GM19397 (cell line): ENCODE results near the gene ZNF692.
"Not testable (repeated sequence)": the region's sequence is repeated elsewhere in the genome, so short reads cannot be mapped to it uniquely, and the experiment has no call there.

Source experiments
- ATAC-seq: cut with Tn5 transposase; IDR thresholded peaks from one replicate; pipeline ENCODE4 v1.9.1; 2021; ENCODE audit warnings: mild to moderate bottlenecking, moderate library complexity; ENCODE audit not compliant: unreplicated experiment

ZNF692 gene

DNA sequence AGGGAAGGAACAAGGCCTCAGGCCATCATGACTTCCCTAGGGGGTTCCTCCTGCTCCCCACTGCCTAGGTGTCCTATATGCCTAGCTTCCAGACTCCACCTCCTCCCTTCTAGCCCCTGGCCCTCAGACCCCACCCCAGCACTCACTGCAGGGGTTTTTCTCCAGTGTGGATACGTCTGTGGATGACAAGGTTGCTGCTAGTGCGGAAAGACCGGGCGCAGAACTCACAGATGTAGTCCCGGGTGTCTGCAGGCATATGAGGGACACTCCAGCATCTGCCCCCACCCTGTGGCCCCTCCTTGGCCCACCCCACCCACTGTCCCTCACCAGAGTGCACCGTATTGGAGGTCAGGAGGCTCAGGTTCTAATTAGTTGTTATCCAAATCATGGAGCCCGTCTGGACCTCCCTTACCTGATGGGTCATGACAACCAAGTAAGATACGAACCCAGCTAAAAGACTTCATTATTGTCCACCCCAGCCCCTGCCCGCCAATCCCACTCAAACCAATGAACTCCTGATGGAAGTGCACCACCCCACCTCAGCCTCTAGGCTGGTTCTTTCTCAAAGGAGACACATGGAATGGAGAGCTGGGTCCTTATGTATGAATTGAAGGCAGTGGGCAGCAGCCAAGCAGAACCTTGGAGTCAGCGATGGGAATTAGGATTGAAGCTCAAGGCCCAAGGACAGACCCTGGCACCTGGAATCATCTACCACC is 8.2 kb downstream of the ZNF692 start:
- ATAC-seq, result no peak

DNA sequence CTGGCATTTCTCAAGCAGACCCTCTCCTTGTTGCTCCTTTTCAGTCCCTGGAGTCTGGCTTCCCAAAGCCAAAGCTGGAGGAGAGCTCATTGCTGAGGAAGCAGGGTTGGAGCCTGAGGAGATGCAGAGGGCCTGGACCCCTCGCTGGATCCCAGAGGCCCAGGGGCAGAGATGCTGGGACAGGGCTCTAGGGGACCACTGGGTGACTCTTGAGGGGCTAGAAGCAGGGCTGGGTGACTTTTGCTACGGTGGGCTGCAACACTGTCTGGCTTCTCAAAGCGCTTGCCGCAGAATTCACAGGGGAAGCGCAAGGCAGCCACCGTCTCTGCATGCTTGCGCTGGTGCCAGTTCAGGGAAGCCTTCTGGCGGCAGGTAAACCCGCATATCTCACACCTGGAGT is 8.8 kb downstream of the ZNF692 start:
- ATAC-seq, result no peak

DNA sequence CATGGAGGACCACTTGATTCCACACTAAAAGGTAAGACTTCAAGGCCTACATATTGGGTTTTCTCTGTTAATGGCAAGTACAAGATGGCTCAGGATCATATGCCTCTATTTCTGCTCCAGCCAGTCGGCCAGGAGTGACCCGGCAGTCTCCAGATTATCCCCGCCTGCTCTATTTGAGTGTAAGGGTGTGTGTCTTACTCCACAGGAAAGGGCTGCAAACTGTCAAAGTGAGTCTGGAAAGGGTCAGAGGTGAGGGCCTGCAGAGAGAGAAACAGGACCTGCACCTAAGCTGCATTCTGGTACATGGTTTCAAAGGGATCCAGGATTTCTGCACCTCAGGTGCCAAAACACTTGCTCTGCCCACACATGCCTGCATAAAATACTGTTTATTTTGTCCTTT is 9.2 kb downstream of the ZNF692 start:
- no peak for ATAC-seq

DNA sequence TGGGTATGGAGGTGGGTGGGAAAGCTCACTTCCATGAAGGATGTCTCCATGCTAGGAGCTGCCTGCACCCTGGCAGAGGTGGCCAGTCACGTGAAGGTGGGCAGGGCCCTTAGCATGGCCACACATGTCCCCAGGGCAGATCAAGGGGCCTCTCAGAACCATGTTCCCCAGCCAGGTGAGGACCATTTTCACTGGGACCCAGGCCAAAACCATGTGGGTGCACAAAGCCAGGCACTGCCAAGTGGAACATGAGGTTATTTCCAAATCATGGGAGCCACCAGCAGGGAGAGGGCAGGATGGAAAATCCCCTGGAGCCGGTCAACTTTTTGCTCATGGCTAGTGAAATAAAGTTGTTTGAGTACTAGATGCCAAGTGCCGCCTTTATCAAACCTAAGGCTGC is 9.7 kb downstream of the ZNF692 start:
- ATAC-seq, result no peak

DNA sequence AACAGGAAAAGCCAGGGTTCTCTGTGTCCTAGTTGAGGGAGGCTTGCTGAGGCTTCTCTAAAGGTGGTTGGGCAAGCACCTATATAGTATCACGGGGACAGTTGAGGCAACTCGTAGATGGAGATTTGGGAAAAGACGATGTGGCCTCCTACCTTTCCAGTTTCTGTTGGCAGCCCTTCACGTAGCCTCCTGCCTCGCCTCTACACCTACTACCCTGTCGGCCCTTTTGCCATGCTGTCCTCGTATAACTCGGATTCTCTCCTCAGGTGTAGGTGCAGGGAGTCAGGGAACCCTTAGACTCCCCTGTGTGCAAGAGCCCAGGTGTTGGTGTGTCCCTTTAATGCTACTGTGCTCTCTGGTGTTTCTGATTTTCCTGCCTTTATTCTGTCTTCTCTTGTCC is 10.3 kb downstream of the ZNF692 start:
- ATAC-seq, result no peak

DNA sequence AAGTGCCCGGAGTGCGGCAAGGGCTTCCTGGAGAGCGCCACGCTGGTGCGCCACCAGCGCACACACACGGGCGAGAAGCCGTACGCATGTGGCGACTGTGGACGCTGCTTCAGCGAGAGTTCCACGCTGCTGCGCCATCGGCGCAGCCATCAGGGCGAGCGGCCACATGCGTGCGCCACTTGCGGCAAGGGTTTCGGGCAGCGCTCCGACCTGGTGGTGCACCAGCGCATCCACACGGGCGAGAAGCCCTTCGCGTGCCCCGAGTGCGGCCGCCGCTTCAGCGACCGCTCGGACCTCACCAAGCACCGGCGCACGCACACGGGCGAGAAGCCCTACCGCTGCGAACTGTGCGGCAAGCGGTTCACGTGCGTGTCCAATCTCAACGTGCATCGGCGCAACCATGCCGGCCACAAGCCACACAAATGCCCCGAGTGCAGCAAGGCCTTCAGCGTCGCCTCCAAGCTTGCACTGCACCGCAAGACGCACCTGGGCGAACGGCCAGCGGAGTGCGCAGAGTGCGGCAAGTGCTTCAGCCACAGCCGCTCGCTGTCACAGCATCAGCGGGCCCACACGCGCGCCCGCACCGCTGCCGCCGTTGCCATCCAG is 10.8 kb downstream of the ZNF692 start:
- ATAC-seq, result no peak

DNA sequence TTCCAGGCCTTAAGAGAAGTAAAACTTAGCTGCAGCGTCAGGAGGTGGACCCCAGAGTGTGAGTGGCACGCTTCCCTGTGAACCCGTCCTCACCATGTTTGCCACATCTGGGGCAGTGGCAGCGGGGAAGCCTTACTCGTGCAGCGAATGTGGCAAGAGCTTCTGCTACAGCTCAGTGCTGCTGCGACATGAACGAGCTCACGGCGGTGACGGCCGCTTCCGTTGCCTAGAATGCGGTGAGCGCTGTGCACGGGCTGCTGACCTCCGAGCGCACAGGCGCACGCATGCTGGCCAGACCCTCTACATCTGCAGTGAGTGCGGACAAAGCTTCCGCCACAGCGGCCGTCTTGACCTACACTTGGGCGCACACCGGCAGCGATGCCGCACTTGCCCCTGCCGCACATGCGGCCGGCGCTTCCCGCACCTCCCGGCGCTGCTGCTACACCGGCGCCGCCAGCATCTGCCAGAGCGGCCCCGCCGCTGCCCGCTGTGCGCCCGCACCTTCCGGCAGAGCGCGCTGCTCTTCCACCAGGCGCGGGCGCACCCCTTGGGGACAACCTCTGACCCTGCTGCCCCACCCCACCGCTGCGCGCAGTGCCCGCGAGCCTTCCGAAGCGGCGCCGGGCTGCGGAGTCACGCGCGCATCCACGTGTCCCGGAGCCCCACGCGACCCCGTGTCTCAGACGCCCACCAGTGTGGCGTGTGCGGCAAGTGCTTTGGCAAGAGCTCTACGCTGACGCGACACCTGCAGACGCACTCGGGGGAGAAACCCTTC is 11.5 kb downstream of the ZNF692 start:
- no peak for ATAC-seq

DNA sequence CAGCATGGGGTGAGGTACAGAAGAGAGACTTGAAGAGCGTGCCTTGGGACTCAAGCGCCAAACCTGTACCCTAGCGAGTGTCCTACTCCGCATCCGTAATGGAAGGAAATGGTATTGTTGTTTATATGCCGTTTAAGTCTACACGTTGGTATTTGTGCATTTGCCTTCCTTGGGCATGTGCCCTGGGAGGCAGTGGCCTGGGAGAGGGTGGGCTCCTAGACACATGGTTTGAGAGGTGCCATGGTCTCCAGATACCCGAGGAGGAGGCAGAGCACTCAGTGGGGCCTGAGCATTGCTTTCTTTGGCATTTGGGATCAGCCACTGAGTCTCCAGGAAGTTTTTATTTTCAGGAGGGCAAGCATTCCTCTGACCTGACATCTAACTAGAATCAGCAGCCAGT is 14.4 kb downstream of the ZNF692 start:
- no peak for ATAC-seq

DNA sequence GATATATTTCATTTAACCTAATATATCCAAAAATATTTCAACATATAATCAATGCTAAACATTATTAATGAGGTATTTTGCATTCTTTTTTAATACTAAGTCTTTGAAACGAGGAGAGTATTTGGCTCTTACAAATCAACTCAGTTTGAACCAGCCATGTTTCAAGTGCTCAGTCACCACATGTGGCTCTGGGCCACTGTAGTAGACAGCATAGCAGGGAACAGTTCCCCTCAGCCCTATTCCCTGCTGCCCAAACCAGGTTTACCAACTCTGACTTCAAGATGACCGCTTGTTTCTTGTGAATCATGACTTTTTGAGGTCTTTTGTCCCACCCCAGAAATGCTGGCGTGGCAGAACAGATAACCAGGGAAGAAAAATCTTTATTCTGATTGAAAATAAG is 15.2 kb downstream of the ZNF692 start:
- no peak for ATAC-seq

DNA sequence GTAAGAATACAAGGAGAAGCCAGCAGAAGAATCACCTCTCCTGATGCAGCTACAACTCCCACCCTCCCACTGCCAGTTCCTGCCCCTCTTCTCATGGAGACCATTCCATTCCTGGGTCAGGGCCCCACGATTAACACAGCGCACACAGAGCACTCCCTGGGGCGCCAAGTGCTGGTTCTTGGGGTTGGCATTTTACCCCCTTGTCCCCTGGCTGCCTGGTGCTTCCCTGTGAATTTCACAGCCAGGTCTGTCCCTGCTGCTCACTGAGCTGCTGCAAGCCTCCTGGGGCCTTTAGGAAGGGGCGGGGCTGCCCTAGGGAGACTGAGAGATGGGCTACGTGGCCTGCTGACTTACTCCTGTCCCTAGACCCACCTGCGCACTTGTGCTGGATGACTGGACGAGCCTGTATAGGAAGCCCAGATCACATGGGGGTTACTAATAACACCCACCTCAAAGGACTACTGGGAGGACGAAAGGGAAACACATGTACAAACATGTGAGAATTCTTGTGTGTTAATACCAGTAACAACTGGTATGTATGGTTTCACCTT is 16.0 kb downstream of the ZNF692 start:
- no peak for ATAC-seq

DNA sequence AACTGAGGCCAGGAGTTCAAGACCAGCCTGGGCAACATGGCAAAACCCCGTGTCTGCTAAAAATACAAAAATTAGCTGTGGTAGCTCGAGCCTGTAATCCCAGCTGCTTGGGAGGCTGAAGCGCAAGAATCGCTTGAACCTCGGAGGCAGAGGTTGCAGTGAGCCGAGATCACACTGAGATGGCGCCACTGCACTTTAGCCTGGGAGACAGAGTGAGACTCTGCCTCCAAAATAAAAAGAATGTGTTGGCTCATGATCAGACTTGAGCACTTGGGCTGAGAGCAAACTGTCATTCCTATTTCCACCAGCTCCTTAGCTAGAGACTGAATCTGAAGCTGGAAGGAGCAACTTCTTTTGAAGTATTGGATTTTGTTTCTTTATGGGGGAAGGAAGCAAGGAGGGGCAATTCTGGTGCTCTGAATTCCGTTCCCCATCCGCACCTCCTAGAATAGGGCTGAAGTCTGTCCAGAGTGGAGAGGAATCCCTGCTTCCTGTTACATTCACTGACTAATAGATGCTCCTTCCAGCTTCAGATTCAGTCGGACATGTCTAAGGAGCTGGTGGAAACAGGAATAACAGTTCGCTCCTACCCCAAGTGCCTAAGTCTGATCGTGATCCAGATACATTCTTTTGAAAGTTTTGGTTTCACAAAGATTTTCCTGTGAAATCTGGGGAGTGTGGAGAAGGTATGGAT is 17.0 kb downstream of the ZNF692 start:
- no peak for ATAC-seq

DNA sequence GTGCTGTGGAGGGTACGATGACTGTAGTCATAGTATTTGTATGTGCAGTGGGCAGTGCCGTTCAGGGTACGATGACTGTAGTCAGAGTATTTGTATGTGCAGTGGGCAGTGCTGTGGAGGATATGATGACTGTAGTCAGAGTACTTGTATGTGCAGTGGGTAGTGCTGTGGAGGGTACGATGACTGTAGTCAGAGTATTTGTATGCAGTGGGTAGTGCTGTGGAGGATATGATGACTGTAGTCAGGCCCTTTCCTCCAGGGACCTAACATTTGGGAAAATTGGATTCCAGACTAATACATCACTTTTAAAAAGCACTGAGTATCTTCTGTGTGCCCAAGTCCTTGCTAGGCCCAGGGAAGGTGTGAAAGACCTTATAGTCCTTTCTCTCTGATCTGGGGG is 17.9 kb downstream of the ZNF692 start:
- ATAC-seq, result no peak

DNA sequence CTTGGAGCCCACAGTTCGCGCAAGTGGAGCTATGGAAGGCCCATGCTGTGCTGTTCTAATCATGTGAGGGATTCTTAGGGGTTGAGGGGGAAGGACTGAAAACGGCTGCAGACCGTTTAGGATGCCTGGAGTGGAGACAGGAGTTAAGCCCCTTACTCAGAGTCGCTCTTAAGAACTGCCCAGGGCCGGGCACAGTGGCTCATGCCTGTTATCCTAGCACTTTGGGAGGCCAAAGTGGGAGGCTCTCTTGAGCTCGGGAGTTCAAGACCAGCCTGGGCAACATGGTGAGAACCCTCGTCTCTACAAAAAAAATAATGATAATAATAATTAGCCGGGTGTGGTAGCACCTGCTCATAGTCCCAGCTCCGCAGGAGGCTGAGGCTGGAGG is 19.7 kb downstream of the ZNF692 start:
- ATAC-seq, result no peak

DNA sequence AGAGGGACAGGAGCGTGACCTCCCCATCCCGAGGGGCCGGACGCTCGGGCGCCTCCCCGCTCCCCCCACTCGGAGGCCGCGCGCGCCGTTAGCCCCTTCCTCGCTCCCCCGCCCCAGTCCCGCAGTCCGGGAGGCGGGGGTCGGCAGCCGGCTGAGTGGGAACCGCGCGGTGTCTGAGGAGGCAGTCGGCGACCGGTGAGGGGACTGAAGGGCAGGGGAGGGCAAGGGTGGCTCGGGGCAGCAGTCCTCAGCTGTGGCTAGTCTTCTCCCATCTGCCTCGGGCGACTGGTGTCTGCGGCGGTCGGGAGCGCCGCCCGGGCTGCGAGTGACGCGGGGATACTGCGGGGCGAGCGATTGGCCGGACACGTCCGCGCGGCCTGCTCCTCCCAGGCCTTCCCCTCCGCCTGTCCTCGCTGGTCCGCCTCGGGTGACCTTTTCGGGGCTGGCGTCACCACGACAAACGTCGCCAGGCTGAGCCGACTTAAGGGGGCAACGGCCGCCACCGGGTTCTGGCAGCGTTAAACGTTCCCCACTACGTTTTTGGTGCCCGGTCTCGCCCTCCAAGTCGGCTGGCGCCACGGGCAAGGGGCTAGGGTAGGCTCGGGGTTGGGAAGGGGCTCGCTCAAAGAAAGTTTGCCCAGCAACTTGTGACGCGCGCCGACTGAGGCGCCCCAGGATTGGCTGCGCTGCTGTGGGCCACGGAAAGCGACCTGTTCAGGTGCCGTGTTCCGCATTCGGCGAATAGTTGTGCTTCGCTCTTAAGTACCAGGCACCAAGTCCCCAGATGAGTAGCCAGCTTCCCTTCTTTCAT is 20.3 kb downstream of the ZNF692 start:
- ATAC-seq, result peak; percentile 64

DNA sequence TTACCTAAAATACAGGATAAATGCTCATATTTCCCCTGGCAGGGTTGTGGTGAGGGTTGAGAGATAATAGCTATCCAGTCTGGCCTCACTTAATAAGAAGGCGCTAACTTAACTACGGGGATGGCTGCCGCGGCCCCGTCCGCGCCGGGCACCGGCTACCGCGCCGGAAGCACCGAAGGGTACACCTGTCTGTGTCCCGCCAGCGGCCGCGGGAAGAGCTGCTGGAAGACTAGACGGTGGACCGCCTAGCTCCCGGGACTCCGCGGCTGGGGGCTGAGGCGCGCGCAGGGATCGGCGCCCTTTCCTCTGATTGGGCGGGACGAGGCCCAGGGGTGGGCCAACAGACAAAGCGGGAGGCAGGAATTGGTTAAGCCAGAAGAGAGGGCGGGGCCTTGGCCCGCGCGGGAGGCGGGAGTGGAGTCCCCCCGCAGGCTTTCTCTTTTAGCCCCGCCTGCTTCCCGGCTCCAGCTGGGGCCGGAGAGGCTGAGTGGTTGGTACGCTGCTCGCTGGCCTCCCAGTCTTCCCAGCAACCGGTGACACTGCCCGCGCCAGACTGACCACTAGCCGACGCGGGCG is 21.0 kb downstream of the ZNF692 start, which contains the start of gene ZNF672:
ZNF672 (plus strand) TSS at position 444 of the 576 bp plus-strand sequence. CDS start 9,051 bp downstream, outside the sequence.
- peak; percentile 78 for ATAC-seq

DNA sequence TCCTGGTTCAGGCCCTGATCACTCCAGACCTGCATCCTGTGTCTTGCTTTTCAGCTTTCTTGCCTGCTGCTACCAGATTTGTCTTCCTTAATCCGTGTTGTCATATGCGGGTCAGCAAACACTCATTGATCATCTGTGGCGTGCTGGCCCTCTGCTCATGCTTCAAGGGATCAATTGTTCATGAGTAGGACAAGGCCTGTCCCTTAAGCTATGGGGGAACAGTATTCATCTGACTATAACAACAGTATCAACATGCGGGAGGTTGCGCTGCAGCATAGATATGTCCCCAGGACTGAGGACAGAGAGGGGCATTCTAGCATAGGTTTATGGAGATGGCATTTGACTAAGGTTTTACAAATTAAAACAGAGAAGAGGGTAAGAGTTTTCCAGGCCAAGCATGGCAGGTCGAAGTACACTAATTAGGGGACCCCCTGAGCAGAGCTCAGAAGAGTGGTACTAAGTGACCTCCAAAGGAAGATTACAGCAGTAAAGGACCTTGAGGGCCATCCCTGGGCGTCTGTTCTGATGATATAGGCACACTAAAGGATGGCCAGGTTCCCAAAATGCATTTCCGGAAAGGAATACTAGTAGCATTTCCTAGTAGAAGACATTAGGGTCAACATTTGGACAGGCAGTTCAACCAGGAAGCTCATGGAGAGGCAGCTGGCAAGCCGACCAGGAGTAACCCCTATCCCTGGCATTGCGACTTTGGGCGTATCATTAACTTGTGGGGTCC is 21.7 kb downstream of the ZNF692 start:
- no peak for ATAC-seq

DNA sequence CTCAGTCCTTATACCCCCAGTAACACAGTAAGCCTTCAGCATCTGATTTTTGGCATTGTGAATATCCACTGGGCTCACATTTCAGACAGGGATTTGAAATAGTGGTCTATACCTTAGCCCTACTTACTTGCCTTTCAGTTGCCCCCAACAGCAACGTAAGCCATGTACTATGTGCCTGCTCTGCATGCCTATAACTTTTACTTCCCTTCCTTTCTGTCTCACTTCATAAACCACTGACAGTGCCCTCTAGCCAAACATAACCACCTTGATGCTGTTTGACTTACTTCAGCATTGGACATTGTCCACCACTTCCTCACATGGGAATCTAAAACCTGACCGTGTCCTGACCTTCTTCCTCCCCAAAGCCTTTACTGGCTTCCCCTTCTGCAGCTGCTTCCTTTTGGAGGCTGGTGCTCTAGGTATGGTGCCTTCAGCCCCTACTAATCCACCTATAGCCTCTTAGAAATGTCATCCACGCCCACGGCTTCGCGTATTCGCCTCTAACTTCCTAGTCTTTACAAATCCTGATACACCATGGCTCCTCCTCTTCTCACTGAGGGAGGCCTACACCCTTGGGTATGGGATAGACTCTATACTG is 24.4 kb downstream of the ZNF692 start:
- no peak for ATAC-seq

DNA sequence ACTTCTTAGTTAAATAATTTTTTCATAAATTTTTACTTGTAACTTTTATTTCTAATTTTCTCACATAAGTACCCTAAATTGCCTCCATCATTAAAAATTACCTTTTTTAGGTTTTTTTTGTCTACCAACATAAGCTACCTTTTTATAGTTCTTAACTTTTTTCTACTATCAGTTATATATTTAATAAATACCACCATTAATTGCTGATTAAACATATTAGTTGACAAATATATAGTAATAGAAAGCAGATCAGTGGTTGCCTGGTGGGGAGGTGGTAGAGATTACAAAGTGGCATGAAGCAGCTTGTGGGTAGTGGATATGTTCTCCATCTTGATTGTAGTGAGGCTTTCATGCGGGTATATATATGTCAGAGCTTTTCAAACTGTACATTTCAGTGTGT is 27.0 kb downstream of the ZNF692 start:
- no peak for ATAC-seq

DNA sequence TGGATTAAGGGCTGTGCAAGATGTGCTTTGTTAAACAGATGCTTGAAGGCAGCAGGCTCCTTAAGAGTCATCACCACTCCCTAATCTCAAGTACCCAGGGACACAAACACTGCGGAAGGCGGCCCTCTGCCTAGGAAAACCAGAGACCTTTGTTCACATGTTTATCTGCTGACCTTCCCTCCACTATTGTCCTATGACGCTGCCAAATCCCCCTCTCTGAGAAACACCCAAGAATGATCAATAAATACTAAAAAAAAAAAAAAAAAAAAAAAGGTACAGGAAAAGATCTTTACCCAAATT is 28.2 kb downstream of the ZNF692 start:
- not testable (repeated sequence) for ATAC-seq
